HG02642 (cell line): ENCODE data around the gene ABHD10.
"Not testable (repeated sequence)": the region's sequence is repeated elsewhere in the genome, so short reads cannot be mapped to it uniquely, and the experiment has no call there.

ENCODE experiments used
- ATAC-seq: cut with Tn5 transposase; IDR thresholded peaks from one replicate; pipeline ENCODE4 v1.9.1; 2021; ENCODE audit warnings: mild to moderate bottlenecking; ENCODE audit not compliant: unreplicated experiment, poor library complexity

ABHD10 gene

DNA sequence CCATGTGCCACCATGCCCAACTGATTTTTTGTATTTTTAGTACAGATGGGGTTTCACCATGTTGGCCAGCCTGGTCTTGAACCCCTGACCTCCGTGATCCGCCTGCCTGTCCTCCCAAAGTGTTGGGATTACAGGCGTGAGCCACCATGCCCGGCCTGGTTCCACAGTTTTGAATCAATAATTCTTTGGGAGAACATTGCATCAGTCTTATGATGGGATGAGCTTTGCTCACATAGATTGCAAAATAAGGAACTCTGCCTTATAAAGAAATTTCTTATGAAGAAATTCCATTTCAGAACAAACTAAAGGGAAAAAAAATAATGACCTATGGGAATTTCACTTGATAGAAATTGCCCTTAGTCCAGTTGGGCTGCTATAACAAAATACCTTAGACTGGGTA, 39.9 kb downstream of the ABHD10 start:
- no peak for ATAC-seq

DNA sequence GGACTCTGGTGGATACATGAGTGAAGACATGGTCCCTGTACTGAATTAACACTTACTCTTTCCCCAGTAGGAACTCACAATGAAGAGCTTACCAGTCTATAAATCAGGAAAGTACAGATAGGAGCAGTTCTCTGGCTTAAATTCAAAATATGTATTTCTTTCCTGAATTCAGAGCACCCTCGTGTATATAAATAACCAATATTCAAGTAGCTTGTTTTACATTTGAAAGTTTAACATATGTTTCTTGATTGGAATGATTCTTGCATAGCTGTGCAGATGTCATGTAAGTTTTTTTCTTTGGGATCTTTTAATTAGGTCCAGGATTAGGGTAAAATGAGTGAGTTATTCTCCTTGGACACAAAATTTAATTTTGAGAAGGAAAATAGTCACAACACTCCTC, 40.9 kb downstream of the ABHD10 start:
- ATAC-seq: no peak

DNA sequence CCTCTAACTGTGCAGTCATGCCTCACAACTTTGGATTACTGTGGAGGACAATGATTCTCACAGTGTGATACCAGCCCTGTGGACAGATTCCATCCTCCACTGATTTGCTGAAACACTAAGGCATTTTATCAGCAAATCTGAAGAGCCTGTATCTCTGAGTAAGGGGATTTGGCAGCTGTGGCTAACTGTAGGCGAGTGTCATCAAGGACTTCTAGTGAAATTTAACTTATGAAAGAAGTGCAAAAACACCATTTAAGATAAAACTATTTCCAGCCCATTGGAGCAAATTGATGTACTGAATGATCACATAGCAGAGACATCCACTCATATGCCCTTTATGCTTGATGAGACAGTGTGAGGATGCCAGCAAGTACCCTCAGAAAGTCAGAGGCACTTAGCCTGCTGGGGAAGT, 41.9 kb downstream of the ABHD10 start:
- no peak for ATAC-seq

DNA sequence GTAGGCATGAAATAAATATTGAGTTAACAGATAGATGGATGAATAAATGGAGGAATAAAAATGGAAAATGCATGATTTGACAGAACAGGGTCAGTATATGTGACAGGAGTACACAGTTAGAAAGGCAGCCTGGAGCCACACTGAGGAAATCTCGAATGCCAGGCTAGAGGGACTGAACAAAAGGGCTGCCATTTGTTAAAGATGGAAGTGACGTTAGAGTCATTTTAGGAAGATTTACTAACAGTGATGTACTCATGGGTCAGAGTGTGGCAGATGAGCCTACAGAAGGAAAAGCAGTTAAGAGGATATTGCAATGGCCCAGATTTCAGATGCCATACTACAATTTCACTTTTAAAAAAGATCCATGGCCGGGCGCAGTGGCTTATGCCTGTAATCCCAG, 48.3 kb downstream of the ABHD10 start:
- ATAC-seq: no peak

DNA sequence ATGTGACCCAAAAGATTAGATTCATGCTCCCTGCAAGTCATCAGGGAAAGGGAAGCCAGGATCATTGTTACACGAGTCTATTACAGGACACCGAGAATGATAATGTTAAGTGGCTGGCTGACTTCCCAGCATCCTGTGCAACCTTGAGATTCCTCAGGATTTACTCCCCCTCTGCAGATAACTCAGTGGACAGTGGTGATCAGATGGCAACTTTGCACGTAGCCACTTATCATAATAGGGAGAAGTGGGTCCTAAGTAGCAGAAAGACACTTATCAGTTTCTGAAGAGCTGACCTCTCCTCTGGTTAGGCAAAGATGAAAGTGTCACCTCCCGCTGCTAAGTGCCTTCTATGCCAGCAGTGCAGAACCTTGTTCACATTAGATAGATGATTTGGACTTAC, 49.0 kb downstream of the ABHD10 start:
- ATAC-seq: no peak

DNA sequence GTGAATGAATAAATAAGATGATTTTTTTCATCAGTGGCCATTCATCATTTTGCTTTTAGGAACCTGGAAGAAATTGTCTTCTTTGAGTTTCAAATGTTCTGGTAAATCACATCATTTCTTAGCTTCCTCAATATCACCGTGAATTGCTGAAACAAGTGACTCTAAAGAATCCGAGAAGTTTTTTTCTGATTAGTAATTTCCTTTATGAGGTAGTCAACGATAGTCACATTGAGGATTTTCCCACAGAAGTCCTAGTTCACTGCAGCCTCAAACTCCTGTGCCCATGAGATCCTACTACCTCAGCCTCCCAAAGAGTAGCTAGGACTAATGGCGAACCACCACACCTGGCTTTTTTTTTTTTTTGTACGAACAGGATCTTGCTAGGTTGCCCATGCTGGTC, 52.1 kb downstream of the ABHD10 start:
- ATAC-seq: no peak

DNA sequence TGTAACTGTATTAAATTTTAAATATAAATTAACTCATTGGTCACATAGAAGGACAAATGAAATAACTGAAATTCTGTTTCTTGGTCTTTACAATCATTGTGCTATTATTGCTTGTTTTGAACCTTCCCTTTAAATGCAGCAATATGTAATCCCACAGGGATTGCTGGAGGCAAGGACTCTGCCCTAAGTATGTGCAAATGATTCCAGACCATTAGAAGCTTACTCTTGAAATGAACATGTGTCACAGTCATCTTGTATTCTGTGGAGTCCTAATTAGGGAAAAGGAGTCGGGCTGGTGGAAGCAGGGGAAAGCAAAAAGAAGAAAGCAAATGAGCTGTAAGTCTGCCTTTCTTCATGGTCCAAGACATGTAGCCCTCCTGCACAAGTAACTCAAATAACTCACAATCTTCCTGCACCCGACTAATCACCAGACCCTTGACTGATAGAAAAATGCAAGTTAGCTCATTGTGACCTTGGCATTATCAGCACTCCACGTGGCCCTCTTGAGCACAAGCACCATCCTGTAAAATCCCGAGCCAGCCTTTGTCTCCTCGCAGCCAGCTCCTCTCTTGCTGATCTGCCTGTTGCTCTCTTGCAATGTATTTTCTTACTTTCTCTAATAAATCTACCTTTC, 53.4 kb downstream of the ABHD10 start:
- no peak for ATAC-seq

DNA sequence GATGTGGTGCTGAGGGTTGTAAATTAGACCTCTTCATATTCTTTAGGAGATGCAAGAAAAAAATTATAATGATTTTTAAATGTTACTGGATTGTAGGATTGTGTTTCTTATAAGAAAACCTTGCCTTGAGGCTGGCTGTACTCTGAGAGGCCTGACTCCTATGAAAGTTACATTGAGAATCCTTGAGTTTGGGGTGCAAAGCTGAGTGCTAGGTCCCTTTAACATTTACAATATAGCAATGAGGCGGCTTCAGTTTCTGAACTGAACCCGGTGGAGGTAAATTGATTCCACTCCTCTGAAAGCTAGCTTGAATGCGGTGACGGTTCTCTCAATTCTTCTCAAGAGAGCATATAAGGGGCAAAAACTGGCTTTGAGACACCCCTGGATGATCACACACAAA, 55.6 kb downstream of the ABHD10 start, which contains the start of gene TMPRSS7:
Gene TMPRSS7, plus strand, starts transcription at position 301 of the 400 bp plus-strand sequence. CDS start 110 bp downstream, outside the sequence.
- ATAC-seq: no peak

DNA sequence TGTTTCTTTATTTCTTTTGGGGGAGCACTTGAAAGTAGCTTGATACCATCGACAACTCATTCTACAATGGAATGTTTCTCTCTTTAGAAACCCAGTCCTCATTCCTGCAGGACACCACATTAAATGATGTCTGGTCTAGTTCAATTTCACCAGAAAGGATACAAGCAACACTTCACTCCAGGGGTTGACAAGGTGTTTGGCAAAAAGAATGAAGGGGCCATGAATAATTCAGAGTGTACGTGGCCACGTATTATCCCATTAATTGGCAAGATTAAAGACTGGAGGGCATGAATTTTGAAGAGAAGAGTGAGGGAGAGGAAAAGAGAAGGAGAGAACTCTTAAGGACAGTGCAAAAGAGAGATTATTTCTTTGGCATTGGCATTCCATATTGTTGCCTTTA, 56.4 kb downstream of the ABHD10 start:
- no peak for ATAC-seq

DNA sequence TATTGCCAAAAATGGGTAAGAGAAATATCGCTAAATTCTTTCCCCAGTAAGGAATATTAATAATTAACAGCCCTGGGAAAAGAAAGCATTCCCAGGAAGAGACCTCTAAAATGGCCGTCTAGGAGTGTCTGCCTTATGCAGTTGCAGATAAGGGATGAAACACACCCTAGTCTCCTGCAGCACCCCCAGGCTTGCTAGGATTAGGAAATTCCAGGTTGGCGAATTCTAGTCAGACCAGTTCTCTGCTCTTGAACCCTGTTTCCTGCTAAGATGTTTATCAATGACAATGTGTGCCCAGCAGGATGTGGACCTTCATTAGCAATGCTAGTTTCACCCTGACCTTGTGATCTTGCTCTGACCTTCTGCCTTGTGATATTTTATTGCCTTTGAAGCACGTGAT, 58.4 kb downstream of the ABHD10 start:
- not testable (repeated sequence) for ATAC-seq

DNA sequence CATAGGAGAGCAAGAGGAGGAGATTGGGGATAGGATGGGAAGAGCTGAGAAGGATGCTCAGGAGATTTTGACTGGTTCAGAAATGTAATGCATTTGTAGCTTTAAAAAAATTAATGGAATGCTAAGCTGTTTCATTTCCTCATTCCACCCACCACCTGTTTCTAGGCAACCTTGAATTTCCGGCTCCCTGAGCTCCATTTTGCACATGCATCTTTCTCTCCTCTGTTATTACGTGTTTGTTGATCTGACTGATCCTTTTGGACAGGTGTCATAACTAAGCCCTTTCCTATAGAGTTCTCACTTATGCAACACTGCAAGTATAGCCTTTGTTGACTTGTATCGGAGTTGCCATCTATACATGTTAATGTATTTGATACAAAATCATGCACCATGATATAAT, 60.0 kb downstream of the ABHD10 start:
- peak; percentile 45 for ATAC-seq

DNA sequence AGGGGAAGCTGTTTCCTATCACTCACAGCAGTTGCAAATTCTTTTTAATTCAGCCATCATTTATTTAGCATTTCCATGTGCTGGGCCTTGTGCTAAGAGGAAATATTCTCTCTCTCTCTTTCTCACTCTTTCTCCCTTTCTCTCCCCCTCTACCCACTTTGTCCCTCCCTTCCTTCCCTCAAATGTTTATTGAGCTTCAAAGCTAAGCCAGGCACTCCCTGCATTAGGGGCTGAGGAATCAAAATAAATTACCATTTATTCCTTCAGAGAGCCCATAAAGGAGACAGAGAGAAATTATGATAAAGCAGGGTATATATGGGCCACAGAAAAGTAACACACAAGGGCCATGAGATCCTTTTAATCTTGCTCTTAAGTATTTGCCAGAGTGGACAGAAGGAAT, 62.5 kb downstream of the ABHD10 start:
- no peak for ATAC-seq

DNA sequence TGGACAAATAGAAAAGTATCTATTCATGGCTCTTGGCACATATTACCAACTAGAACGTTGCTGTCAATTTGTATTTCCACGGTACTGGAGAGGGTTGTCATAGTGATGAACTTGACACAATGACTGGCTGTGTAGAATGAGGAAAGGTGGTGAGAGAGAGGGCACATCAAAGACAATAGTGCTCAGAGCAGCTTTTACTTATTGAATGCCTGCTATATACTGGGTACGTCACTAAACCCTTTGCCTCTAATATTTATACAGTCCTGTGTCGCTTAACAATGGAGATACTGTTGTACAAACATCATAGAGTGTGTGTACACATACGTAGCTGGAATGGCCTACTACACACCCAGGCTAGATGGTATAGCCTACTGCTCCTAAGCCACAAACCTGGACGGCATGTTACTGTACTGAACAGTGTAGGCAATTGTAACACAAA, 64.0 kb downstream of the ABHD10 start:
- ATAC-seq: no peak
